GM10248 (cell line): ENCODE data around the gene AIFM3.

Experiments used
- CTCF ChIA-PET: fragments of 300-600 bp; sonication (Branson Sonifier 250); formaldehyde crosslinking; extraction: SDS; loops from one replicate; lab custom pipeline; 2021; ENCODE audit warnings: antibody characterized with exemption; lab: Yijun Ruan, JAX
- POLR2A ChIA-PET: fragments of 350-650 bp; sonication (Branson Sonifier 250); formaldehyde crosslinking; extraction: SDS; loops from one replicate; lab custom pipeline; 2020; ENCODE audit warnings: antibody characterized with exemption; lab: Yijun Ruan, JAX
- DNase-seq: peaks from one replicate; pipeline ENCODE4 v3.0.0; 2012; ENCODE audit errors: extremely low spot score
- CTCF ChIP-seq: IDR thresholded peaks from 2 replicates; pipeline ENCODE4 v1.5.1; 2012; ENCODE audit warnings: mild to moderate bottlenecking, low read depth; ENCODE audit errors: extremely low read depth, missing control alignments, control extremely low read depth

The AIFM3 gene

DNA sequence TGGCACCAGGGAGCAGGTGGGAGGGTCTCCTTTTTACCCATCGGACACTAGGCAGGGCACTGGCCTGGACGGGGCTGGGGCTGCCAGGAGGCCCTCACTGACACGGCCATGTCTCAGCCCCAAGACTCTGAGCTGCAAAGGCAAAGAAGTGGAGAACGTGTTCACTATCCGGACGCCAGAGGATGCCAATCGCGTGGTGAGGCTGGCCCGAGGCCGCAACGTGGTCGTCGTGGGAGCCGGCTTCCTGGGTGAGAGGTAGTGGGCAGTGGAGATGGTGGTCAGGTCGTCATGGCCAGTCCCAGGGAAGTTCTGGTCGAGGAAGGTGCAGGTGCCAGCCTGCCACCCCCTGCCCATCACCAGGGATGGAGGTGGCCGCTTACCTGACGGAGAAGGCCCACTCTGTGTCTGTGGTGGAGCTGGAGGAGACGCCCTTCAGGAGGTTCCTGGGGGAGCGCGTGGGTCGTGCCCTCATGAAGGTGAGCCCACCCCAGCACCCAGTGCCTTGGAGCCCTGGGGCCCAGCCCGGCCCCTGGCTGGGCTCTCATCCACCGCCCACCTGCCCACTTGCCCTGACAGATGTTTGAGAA is 9.3 kb downstream of the AIFM3 start:
- DNase-seq: no peak
- TF ChIP-seq CTCF: no peak
- ChIA-PET POLR2A (no interaction called here), CTCF (interaction anchor here (3.0 kb wide), 1 partner anchor 14 kb away, joined by 14 read pairs; no protein-coding TSS in a partner anchor)

DNA sequence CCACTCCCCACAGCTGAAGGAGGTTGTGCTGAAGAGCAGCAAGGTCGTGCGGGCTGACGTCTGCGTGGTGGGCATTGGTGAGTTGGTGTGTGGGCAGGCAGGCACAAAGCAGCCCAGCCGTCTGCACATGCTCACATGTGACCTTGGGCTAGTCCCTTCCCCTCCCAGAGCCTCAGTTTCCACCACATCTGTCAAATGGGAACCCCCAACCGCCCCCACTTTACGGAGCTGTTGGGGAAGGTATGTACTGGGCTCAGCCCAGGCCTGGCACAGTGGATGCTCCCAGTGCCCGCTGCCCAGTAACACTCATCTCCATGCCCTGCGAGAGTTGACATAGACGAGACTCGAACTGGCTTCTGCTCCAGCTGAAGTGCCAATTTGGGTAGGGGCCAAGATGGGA is 10.0 kb downstream of the AIFM3 start:
- CTCF ChIA-PET: interaction anchor here (1.7 to 3.0 kb wide), 2 partner anchors 9 to 15 kb away, joined by 4 to 14 read pairs; no protein-coding TSS in a partner anchor
- POLR2A ChIA-PET: no interaction called here
- no peak for TF ChIP-seq CTCF
- DNase-seq: no peak

DNA sequence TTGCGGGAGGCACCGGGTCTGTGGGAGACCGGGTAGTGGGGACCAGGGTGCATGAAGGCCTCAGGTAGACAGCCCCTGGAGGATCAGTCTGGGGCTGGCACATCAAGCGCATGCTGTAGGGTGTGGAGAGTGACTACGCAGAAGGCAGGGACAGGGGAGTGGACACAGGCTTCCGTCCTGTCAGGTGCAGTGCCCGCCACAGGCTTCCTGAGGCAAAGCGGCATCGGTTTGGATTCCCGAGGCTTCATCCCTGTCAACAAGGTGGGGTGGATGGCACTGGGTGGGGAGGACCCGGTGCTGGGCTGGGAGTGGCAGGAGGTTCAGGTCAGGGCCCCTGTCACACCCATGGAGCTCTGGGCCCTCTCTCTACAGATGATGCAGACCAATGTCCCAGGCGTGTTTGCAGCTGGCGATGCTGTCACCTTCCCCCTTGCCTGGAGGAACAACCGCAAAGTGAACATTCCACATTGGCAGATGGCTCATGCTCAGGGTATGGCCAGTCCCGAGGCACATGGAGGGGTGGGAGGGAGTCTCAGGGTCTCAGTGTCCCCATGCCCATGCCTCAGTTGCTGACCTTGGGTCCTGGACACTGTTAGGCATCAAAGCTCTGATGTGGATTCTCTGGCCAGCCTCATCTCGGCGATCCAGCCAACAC is 10.6 kb downstream of the AIFM3 start:
- TF ChIP-seq CTCF: no peak
- CTCF ChIA-PET: interaction anchor here (1.7 to 3.0 kb wide), 3 partner anchors 9 to 19 kb away, joined by 4 to 14 read pairs (median 5); no protein-coding TSS in a partner anchor
- POLR2A ChIA-PET: no interaction called here
- DNase-seq: no peak

DNA sequence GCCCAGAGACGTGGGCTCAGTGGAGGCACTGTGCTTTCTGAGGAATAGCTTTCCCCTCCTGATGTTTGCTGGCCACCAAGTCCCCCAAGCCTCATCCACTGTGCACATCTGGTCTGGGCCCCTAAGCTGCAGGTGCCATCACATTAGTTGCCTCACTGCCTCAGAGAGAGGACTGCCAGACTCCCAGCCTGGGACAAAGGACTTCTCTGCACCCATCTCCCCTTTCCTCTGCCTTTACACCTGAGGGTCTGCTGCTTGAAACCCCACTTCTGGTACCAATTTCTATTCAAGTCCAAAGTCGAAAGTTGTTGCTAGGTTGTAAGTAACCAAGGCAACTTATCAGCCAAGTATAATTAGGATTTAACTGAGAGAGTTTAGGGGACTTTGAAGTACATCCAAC is 11.4 kb downstream of the AIFM3 start:
- POLR2A ChIA-PET: no interaction called here
- no peak for DNase-seq
- no peak for TF ChIP-seq CTCF
- CTCF ChIA-PET: interaction anchor here (1.7 kb wide), 2 partner anchors 10 to 20 kb away, joined by 4 to 5 read pairs; no protein-coding TSS in a partner anchor

GRCh38 chr22:20979243-20979809 is 12.3 kb downstream of the AIFM3 start:
- CTCF ChIA-PET: interaction anchor here (1.2 to 1.7 kb wide), 2 partner anchors 21 kb away, joined by 3 to 5 read pairs; no protein-coding TSS in a partner anchor
- no peak for TF ChIP-seq CTCF
- peak; percentile 85 for DNase-seq
- POLR2A ChIA-PET: no interaction called here

- no peak for DNase-seq
- ChIA-PET POLR2A (no interaction called here), CTCF (interaction anchor here (1.2 to 3.3 kb wide), 3 partner anchors 12 to 22 kb away, joined by 3 to 11 read pairs (median 9); partner anchors contain the start of gene AIFM3)
- no peak for TF ChIP-seq CTCF
Measured at GRCh38 chr22:20979940-20980453, 12.9 kb downstream of the AIFM3 start.
